Endothelial cell of umbilical vein (primary cell): Measurements from ENCODE around the gene VPS45.

ENCODE experiments used
- POLR2A ChIP-seq: IDR thresholded peaks from 2 replicates; pipeline ENCODE4 v1.6.1; 2012; ENCODE audit warnings: low read depth, mild to moderate bottlenecking, control low read depth, low read length
- POLR2AphosphoS5 ChIP-seq: IDR thresholded peaks from 2 replicates; pipeline ENCODE4 v1.6.1; 2012; ENCODE audit warnings: low read depth, mild to moderate bottlenecking, control low read depth, low read length, moderate library complexity; ENCODE audit not compliant: insufficient read depth
- TF ChIP-seq, protein P1 (sequence below), 2 donors: IDR thresholded peaks; 1 replicate in 1 of 2; 2 replicates in 1 of 2; pipeline ENCODE4 v1.5.1; 2011; ENCODE audit warnings: low read length in 2 of 2, mild to moderate bottlenecking in 2 of 2, moderate library complexity in 2 of 2, control low read depth in 1 of 2, inconsistent platforms in 1 of 2, low read depth in 1 of 2; ENCODE audit not compliant: insufficient read depth in 1 of 2; ENCODE audit errors: extremely low read depth in 1 of 2
- TF ChIP-seq, protein P2 (sequence below): IDR thresholded peaks from 2 replicates; pipeline ENCODE4 v1.6.1; 2011; ENCODE audit not compliant: insufficient read depth, insufficient read length

DNA sequence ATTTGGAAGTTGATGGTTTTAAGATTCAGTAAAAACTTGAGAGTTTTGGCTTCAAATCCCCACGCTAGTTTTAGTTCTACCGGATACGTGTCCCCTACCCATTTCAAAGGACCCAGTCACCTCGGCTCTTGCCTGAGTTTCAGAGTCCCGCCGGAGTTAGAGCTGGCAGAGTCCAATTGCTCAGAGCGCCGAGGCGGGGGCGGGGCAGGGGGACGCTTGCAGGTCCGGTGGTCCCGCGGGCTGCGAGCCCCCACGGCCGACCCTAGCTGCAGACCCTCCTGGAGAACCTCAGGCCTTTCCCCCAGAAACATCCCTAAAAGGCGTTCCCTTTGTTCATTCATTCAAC, 765 bp upstream of the VPS45 start:
- TF ChIP-seq, protein P1, sequence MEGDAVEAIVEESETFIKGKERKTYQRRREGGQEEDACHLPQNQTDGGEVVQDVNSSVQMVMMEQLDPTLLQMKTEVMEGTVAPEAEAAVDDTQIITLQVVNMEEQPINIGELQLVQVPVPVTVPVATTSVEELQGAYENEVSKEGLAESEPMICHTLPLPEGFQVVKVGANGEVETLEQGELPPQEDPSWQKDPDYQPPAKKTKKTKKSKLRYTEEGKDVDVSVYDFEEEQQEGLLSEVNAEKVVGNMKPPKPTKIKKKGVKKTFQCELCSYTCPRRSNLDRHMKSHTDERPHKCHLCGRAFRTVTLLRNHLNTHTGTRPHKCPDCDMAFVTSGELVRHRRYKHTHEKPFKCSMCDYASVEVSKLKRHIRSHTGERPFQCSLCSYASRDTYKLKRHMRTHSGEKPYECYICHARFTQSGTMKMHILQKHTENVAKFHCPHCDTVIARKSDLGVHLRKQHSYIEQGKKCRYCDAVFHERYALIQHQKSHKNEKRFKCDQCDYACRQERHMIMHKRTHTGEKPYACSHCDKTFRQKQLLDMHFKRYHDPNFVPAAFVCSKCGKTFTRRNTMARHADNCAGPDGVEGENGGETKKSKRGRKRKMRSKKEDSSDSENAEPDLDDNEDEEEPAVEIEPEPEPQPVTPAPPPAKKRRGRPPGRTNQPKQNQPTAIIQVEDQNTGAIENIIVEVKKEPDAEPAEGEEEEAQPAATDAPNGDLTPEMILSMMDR (IDR thresholded peaks at IDR 0.05; ENCODE audit: extremely low read depth in 1 of 2, insufficient read depth in 1 of 2, low read depth in 1 of 2, low read length in 2 of 2) = no peak
- TF ChIP-seq POLR2A (no peak), POLR2AphosphoS5 (no peak)
- TF ChIP-seq, protein P2, sequence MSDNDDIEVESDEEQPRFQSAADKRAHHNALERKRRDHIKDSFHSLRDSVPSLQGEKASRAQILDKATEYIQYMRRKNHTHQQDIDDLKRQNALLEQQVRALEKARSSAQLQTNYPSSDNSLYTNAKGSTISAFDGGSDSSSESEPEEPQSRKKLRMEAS = no peak
